Choroid plexus epithelial cell (primary cell): ENCODE measurements around the gene IL17RE.
A peak's percentile ranks its signal among the peaks of the same experiment; 100 is the strongest.

ENCODE experiments used
- DNase-seq: peaks from one replicate; pipeline ENCODE4 v3.0.0-alpha.2; 2010; ENCODE audit warnings: low read depth
- H3K4me3 ChIP-seq: 2 replicates; pipeline ENCODE4 v1.5.1; 2011; ENCODE audit warnings: low read depth, mild to moderate bottlenecking, control low read depth, low read length, moderate library complexity
- TF ChIP-seq, protein P1 (sequence below): conservative IDR thresholded peaks from 2 replicates; pipeline ENCODE4 v1.5.1; 2011; ENCODE audit warnings: low read depth, mild to moderate bottlenecking, control low read depth, inconsistent platforms, low read length, moderate library complexity

Gene IL17RE

DNA sequence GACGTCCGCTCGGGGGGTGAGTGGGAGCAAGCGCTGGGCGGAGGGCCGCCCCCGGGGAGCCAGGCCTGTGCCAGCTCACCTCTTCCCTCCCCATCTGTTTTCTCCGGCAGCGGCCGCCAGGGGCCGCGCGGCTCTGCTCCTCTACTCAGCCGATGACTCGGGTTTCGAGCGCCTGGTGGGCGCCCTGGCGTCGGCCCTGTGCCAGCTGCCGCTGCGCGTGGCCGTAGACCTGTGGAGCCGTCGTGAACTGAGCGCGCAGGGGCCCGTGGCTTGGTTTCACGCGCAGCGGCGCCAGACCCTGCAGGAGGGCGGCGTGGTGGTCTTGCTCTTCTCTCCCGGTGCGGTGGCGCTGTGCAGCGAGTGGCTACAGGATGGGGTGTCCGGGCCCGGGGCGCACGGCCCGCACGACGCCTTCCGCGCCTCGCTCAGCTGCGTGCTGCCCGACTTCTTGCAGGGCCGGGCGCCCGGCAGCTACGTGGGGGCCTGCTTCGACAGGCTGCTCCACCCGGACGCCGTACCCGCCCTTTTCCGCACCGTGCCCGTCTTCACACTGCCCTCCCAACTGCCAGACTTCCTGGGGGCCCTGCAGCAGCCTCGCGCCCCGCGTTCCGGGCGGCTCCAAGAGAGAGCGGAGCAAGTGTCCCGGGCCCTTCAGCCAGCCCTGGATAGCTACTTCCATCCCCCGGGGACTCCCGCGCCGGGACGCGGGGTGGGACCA, 30.4 kb downstream of the IL17RE start:
- DNase-seq = peak; percentile 88
- TF ChIP-seq, protein P1, sequence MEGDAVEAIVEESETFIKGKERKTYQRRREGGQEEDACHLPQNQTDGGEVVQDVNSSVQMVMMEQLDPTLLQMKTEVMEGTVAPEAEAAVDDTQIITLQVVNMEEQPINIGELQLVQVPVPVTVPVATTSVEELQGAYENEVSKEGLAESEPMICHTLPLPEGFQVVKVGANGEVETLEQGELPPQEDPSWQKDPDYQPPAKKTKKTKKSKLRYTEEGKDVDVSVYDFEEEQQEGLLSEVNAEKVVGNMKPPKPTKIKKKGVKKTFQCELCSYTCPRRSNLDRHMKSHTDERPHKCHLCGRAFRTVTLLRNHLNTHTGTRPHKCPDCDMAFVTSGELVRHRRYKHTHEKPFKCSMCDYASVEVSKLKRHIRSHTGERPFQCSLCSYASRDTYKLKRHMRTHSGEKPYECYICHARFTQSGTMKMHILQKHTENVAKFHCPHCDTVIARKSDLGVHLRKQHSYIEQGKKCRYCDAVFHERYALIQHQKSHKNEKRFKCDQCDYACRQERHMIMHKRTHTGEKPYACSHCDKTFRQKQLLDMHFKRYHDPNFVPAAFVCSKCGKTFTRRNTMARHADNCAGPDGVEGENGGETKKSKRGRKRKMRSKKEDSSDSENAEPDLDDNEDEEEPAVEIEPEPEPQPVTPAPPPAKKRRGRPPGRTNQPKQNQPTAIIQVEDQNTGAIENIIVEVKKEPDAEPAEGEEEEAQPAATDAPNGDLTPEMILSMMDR = peak; percentile 76
- H3K4me3 ChIP-seq = peak overlapping the region; percentile 83

DNA sequence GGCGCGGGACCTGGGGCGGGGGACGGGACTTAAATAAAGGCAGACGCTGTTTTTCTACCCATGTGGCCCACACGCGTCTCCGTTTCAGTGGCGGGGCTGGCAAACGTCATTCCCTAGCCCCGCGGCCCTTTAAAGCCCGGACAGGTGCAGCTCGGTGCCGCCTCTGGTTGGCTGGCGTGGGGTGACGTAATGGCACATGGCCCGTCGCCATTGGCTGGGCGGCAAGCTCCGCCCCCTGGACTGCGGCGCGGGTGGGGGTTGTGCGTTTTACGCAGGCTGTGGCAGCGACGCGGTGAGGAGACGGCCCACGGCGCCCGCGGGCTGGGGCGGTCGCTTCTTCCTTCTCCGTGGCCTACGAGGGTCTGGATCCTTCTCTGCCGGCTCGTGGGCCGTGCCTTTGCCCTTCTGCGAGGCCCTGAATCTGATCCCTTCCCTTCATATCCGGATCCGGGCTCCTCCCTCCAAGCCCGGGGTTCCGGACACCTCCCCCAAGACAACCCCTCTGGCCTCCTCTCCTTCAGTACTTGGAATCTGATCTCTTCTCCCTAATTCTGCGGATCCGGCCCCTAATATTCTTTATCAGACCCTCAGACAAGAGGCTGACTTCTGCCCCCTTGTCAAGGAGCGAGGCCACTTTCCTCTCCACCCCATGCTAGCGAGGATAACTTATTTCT, 31.1 kb downstream of the IL17RE start, which contains the start of gene CRELD1:
Gene CRELD1, plus strand, starts transcription at position 274 of the 674 bp plus-strand sequence. CDS start 605 bp downstream, outside the sequence.
- peak; percentile 97 for DNase-seq
- TF ChIP-seq, protein P1 = no peak

DNA sequence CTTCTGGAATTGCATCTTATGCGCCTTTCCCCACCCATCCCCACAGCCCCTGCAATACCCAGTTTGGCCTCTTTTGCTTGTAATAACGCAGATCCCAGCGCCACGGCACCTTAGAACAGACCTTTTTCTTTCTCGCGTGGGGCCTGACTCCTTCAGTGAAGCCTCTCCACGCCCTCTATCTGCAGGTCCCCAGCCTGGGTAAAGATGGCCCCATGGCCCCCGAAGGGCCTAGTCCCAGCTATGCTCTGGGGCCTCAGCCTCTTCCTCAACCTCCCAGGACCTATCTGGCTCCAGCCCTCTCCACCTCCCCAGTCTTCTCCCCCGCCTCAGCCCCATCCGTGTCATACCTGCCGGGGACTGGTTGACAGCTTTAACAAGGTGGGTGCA, 31.6 kb downstream of the IL17RE start:
- TF ChIP-seq, protein P1 = peak; percentile 45
- DNase-seq = peak; percentile 64
- peak overlapping the region; percentile 83 for H3K4me3 ChIP-seq

More for the DNA sequence above, 31.1 kb downstream of the IL17RE start, which contains the start of gene CRELD1:
- peak within 1 kb of the TSS; percentile 83 for H3K4me3 ChIP-seq

DNA sequence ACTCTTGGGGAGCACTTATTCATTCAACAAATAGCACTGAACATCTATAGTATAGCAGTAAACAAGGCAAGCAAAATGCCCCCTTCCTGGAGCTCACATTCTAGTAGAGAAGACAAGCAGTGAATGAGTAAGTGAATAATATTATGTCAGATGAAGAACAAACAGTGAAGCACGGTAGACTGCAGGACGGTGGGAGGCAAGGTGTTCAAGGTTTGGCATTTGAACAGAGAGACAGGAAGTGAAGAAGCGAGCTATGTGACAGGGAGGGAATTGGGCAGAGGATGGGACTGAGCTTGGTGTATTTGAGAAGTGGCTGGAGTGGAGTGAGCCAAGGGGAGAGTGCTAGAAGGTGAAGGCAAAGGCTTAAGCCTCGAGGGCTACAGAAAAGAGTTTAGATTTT, 32.3 kb downstream of the IL17RE start:
- TF ChIP-seq, protein P1 = no peak
- DNase-seq = no peak
- no peak overlapping the region for H3K4me3 ChIP-seq

DNA sequence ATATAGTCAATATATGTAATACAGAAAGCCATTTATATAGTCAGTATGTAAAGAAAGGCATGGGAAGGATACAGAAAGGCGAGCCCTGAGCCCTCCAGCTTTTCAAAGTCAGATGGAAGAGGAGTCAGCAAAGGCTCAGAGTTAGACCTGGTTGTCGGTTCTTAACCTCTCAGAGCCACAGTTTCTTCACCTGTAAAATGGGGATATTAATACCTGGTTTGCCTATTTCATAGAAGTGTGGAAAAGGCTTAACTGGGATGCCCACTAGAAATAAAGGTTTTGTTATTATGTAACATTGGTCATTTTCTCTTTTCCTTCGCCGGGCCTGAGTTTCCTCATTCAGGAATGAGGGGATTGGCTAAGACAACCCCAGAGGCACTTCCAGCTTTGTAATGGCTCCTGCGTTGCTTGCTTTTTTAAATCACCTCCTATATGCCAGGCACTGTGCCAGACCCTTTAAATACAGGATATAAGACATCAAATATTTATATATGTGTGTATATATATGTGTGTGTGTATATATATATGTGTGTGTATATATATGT, 33.4 kb downstream of the IL17RE start:
- no peak overlapping the region for H3K4me3 ChIP-seq
- DNase-seq = no peak
- TF ChIP-seq, protein P1 = no peak

DNA sequence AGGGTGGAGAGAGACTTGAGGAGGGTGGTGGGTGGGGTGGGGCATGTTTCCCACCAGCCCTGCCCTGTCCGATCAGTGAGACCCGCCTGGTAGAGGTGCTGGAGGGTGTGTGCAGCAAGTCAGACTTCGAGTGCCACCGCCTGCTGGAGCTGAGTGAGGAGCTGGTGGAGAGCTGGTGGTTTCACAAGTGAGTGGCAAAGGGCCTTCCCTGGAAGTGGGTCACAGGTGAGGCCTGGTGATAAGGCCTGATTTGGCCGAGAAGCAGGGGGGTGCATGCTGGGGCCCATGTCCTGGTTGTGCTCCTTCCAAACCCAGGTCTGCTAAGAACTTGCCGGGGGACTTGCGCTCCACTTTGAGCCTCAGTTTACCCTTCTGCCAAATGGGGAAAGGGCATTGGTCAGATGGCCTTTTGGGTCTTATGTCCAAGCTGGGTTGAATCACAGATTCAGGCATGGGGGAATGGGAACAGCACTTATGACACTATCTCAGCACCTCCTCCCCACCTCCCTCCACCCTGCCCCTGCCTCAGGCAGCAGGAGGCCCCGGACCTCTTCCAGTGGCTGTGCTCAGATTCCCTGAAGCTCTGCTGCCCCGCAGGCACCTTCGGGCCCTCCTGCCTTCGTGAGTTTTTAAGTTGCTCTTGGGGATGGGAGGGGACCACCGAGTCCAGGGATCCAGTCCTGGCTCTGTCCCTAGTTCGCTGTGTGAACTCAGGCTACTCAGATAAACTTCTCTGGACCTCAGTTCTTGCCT, 35.0 kb downstream of the IL17RE start:
- H3K4me3 ChIP-seq = no peak overlapping the region
- no peak for DNase-seq
- TF ChIP-seq, protein P1 = no peak
